Bronchial epithelial cell (primary cell): ENCODE data around the gene TINAGL1. TPM values are rescaled to one million over a fixed set of nuclear protein-coding genes. Genes with fewer than 3 reads are reported as not detected.

Experiments used
- DNase-seq: peaks from one replicate; pipeline ENCODE4 v3.0.0-alpha.2; 2010; ENCODE audit warnings: low read depth
- FAIRE-seq: peaks from 2 replicates; lab custom pipeline; 2011; peaks lifted over from hg19 to GRCh38; lab: Jason Lieb, UNC
- H3K27me3 ChIP-seq: 2 replicates; pipeline ENCODE4 v1.5.1; 2011; ENCODE audit warnings: low read length; ENCODE audit not compliant: control insufficient read depth, insufficient read depth
- H3K36me3 ChIP-seq: 2 replicates; pipeline ENCODE4 v1.5.1; 2011; ENCODE audit warnings: low read length; ENCODE audit not compliant: control insufficient read depth, insufficient read depth
- H3K4me3 ChIP-seq: 2 replicates; pipeline ENCODE4 v1.5.1; 2011; ENCODE audit warnings: mild to moderate bottlenecking, low read depth, low read length, control low read depth
- CTCF ChIP-seq: IDR thresholded peaks from 2 replicates; pipeline ENCODE4 v1.5.1; 2011; ENCODE audit warnings: mild to moderate bottlenecking, moderate library complexity, low read length, control low read depth, inconsistent platforms; ENCODE audit not compliant: insufficient read depth, severe bottlenecking
- total RNA-seq: library from RNA; depleted of rRNA; stranded (reverse); fragments of >200 nt; gene quantifications from 2 replicates; pipeline ENCODE4 v1.2.1, GENCODE V29; 2014

TINAGL1 gene
- total RNA-seq, 1 donor from 2014 or later = 154 TPM

GRCh38 chr1:31573261-31573660, 3.1 kb upstream of the TINAGL1 start:
- DNase-seq = no peak
- H3K36me3 ChIP-seq = no peaks in the 10 kb centered on the region
- H3K4me3 ChIP-seq = no peak overlapping the region
- no peaks in the 10 kb centered on the region for H3K27me3 ChIP-seq
- no peak for FAIRE-seq
- no peak for TF ChIP-seq CTCF

- peak; percentile 97 for DNase-seq
These were observed 1.5 kb upstream of the TINAGL1 start for GRCh38 chr1:31574749-31575368.

GRCh38 chr1:31575369-31576140, 760 bp upstream of the TINAGL1 start:
- DNase-seq (peak; percentile 78), FAIRE-seq (no peak)
- no peaks in the 10 kb centered on the region for H3K27me3 ChIP-seq
- H3K4me3 ChIP-seq = peak overlapping the region; percentile 68
- no peak for TF ChIP-seq CTCF
- peaks cover 2% of the 10 kb centered on the region for H3K36me3 ChIP-seq

More at GRCh38 chr1:31574749-31575368, 1.5 kb upstream of the TINAGL1 start:
- Histone ChIP-seq H3K36me3 (no peaks in the 10 kb centered on the region), H3K4me3 (no peak overlapping the region), H3K27me3 (no peaks in the 10 kb centered on the region)
- TF ChIP-seq CTCF = no peak
- FAIRE-seq = no peak

- DNase-seq = no peak
- TF ChIP-seq CTCF = no peak
- FAIRE-seq = no peak
- H3K4me3 ChIP-seq = peak overlapping the region; percentile 68
- no peaks in the 10 kb centered on the region for H3K27me3 ChIP-seq
- peaks cover 2% of the 10 kb centered on the region for H3K36me3 ChIP-seq
These were observed 584 bp downstream of the TINAGL1 start for GRCh38 chr1:31576743-31577455.

GRCh38 chr1:31577515-31578192, 1.3 kb downstream of the TINAGL1 start:
- FAIRE-seq (no peak), DNase-seq (peak; percentile 62)
- Histone ChIP-seq H3K27me3 (no peaks in the 10 kb centered on the region), H3K36me3 (peaks cover 2% of the 10 kb centered on the region), H3K4me3 (peak overlapping the region; percentile 68)
- TF ChIP-seq CTCF = no peak
